COR-L47 (cell line): ENCODE results near the gene PALS1.
A peak's percentile ranks its signal among the peaks of the same experiment; 100 is the strongest.
"Not testable (repeated sequence)": the region's sequence is repeated elsewhere in the genome, so short reads cannot be mapped to it uniquely, and the experiment has no call there.

Source experiments
- DNase-seq: peaks from one replicate; lab custom pipeline; 2025; lab: John Stamatoyannopoulos, UW

Gene PALS1

DNA sequence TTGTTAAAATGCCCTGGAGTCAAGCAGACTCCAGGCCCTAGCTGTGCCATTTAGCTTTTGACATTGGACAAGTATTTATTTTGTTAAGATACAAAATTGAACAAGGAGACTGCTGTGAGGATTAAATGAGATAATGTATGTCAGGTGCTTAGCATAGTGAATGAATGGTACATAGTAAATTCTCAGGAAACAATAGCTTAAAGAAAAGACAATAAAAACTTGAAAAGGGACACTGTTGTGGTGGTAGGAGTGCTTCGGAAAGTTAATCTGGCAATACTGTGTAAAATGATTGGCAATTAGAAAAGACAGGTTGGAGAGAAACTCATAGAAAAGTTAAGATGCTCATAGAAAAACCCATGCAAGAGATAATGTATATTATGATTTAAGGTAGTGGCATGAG, 19.7 kb downstream of the PALS1 start:
- no peak for DNase-seq

DNA sequence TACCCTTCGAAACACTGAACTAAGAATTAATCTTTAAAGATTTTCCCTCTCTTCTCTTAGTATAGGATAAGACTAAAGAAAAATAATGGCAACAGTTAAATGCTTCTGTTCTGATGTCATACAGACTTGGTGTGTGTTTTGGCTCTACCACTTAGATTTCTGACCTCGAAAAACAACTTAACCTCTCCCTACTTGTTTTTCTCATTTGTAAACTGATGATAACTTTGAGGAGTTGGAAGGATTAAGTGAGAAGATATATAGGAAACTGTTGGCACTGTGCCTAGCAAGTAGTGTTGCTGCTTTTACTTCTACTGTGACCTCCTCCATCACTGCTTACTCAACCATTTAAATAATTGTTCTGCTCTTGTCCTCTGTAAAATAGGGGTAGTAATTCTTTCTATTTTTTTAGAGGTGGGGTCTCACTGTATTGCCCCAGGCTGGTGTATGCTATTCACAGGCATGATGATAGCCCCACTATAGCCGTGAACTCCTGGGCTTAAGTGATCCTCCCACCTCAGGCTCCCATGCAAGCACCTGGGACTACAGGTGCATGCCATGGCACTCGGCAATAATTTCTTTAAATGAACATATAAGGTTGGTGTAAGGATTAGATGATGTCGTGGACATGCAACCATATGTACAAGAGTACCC, 22.4 kb downstream of the PALS1 start:
- no peak for DNase-seq

GRCh38 chr14:67265131-67265530, 23.9 kb downstream of the PALS1 start:
- no peak for DNase-seq

- no peak for DNase-seq
These were observed 26.5 kb downstream of the PALS1 start for GRCh38 chr14:67267576-67268328.

DNA sequence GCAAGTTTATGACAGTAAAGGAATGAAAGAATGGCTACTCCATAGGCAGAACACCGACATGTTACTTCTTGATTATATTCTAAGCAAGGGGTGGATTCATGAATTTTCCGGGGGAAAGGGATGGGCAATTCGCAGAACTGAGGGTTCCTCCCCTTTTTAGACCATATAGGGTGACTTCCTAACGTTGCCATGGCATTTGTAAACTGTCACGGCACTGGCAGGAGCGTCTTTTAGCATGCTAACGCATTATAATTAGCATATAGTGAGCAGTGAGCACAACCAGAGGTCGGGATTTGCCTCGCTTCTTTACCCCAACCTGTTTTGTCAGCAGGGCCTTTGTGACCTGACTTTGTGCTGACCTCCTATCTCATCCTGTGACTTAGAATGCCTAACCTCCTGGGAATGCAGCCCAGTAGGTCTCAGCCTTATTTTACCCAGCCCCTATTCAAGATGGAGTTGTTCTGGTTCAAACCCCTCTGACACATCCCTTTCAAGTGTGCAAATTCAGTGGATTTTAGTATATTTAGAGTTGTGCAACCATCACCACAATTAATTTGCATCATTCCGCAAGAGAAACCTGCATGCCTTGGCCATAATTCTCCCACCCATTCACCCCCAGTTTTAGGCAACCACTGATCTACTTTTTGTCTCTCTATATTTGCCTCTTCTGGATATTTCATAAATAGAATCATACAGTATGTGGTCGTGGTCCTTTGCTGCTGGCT, 27.4 kb downstream of the PALS1 start:
- no peak for DNase-seq

DNA sequence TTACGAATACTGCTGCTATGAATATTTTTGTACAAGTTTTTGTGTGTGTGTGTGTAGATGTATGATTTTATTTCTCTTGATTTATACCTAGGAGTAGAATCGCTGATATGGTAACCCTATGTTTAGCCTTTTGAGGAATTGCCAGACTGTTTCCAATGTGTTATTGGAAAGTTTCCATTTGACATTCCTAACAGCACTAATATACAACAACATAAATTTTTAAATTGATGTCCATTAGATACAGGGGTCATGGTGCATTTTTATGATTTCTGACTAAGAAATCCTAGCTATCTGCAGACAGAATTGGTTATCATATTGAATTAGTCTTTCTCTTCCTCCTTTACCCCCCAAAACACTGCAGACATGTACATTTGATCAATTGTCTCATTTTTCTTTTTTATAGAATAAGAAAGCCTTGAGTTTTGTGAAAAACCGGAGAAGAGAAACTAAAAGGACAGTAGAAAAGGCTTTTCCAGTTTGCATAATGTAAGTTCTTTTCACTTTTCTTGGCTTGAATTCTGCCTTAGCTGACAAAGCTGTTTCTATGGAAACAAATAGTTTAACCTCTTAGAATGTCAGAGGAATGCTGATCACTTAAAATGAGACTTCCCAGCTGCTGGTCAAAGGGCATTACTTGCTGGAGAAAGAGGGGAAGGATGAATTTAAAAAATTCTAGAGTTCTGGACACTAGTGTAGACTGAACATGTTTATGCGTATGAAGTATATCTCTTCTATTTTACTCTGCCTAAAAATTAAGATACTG, 28.2 kb downstream of the PALS1 start:
- no peak for DNase-seq

GRCh38 chr14:67270145-67270753, 29.0 kb downstream of the PALS1 start:
- DNase-seq, result no peak

DNA sequence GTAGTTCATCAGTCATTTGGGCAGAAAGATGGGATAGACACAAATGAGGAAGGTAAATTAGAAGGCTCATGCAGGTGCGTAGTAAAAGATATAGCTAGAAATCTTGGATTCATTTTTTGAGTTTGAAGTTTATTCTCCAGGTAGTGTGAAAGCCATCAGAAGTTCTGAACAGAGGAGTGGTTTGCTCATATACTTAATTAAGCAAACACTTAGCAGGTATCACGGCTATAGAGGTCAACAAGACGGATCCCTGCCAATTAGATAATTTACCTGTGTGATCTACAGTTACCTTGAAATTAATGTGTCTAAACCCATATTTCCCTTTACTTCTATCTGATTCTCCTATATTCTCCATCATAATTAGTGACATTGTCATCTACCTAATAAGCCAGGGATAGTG, 29.7 kb downstream of the PALS1 start:
- DNase-seq, result no peak

DNA sequence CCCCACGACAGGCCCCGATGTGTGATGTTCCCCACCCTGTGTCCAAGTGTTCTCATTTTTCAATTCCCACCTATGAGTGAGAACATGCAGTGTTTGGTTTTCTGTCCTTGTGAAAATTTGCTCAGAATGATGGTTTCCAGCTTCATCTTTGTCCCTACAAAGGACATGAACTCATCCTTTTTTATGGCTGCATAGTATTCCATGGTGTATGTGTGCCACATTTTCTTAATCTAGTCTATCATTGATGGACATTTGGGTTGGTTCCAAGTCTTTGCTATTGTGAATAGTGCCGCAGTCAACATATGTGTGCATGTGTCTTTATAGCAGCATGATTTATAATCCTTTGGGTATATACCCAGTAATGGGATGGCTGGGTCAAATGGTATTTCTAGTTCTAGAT, 32.0 kb downstream of the PALS1 start:
- DNase-seq, result not testable (repeated sequence)

DNA sequence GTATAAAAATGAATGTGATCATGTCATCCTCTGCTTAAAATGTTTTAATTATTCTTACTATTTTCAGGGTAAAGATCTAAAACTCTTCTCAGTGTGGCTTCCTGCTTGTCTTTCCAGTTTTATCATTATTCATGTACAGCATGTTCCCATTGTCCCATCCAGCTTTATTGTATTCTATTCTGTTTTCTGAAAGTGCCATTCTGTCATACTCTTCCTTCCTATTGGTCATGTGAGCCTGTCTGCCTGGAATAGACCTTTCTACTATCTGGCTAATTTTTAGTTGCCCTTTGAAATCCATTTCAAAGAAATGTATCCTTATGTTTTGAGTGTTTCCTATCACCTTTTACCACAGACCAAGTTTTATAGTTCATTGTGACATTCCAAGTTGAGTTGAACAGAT, 34.9 kb downstream of the PALS1 start:
- no peak for DNase-seq

DNA sequence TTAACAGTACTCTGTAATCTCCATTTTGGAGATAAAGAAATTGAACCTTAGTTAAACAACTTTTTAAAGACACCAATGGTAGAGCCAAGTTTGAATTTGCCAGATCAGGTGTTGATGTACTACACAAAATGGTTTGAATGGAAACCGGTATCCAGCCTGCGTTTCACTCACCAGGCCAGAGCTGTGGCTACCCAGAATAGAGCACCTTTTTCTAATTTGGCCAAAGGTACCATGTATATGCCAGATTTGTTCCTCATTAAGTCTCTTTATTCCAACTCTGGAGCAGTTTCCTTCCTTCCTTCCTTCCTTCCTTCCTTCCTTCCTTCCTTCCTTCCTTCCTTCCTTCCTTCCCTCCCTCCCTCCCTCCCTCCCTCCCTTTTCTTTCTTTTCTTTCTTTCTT, 39.3 kb downstream of the PALS1 start:
- DNase-seq, result no peak

- peak; percentile 53 for DNase-seq
These were observed 44.7 kb downstream of the PALS1 start for GRCh38 chr14:67285876-67286452.
